K562 (cell line): ENCODE data around the gene NPC1. TPM values are rescaled to one million over a fixed set of nuclear protein-coding genes. Genes with fewer than 3 reads are reported as not detected.
A peak's percentile ranks its signal among the peaks of the same experiment; 100 is the strongest.

Source experiments
- ATF1 ChIP-seq, 2 experiments: fragments of 450-650 bp in 1 of 2; IDR thresholded peaks; 2 replicates each; pipeline ENCODE4 v1.6.1; 2016; ENCODE audit warnings: missing compliant biosample characterization in 1 of 2, missing genetic modification characterization in 1 of 2
- ATF6 ChIP-seq: sonication (generic); formaldehyde crosslinking; IDR thresholded peaks from 2 replicates; pipeline ENCODE4 v1.4.0; 2020; ENCODE audit warnings: mild to moderate bottlenecking, missing genetic modification reagents
- CHD1 ChIP-seq: fragments of 200-600 bp; sonication (generic); IDR thresholded peaks from one replicate; pipeline ENCODE4 v1.6.1; 2012; ENCODE audit warnings: mild to moderate bottlenecking, moderate library complexity, low read length, inconsistent platforms
- CHD4 ChIP-seq: fragments of 200-600 bp; sonication (generic); IDR thresholded peaks from 3 replicates; pipeline ENCODE4 v1.6.1; 2012; ENCODE audit warnings: low read depth, mild to moderate bottlenecking, mixed read lengths, low read length, inconsistent platforms; ENCODE audit not compliant: insufficient read depth, insufficient replicate concordance, poor library complexity, severe bottlenecking
- HDAC6 ChIP-seq: IDR thresholded peaks from 2 replicates; pipeline ENCODE4 v1.6.1; 2012; ENCODE audit warnings: low read depth, mild to moderate bottlenecking, control low read depth, inconsistent platforms, low read length, moderate library complexity
- HIVEP1 ChIP-seq: fragments of 250-450 bp; sonication (Bioruptor Pico); IDR thresholded peaks from 2 replicates; pipeline ENCODE4 v1.4.0; 2020; ENCODE audit warnings: mild to moderate bottlenecking
- MNT ChIP-seq, 2 experiments: fragments of 450-650 bp; conservative IDR thresholded peaks; 2 replicates each; pipeline ENCODE4 v1.6.1; 2017; ENCODE audit warnings: mild to moderate bottlenecking in 2 of 2, moderate library complexity in 2 of 2
- PRDM10 ChIP-seq: fragments of 450-650 bp; IDR thresholded peaks from 2 replicates; pipeline ENCODE4 v1.6.1; 2018; ENCODE audit not compliant: partially characterized antibody
- PREB ChIP-seq: sonication (generic); formaldehyde crosslinking; IDR thresholded peaks from 2 replicates; pipeline ENCODE4 v1.8.1; 2023; ENCODE audit warnings: mild to moderate bottlenecking, missing genetic modification reagents
- RBM34 ChIP-seq: fragments of 200-400 bp; formaldehyde crosslinking; IDR thresholded peaks from 2 replicates; pipeline ENCODE4 v1.6.1; 2018; ENCODE audit warnings: low read length, borderline replicate concordance; ENCODE audit not compliant: insufficient read depth
- SOX6 ChIP-seq: fragments of 450-650 bp; IDR thresholded peaks from 2 replicates; pipeline ENCODE4 v1.6.1; 2014; ENCODE audit warnings: mild to moderate bottlenecking
- SP2 ChIP-seq: IDR thresholded peaks from 2 replicates; pipeline ENCODE4 v1.6.1; 2011; ENCODE audit warnings: mild to moderate bottlenecking, low read depth, low read length, moderate library complexity; ENCODE audit not compliant: poor library complexity, severe bottlenecking; ENCODE audit errors: extremely low read depth
- TRIM24 ChIP-seq, 2 experiments: fragments of 450-650 bp; IDR thresholded peaks; 2 replicates each; pipeline ENCODE4 v1.6.1; 2016
- ZNF12 ChIP-seq: sonication (generic); formaldehyde crosslinking; IDR thresholded peaks from 2 replicates; pipeline ENCODE4 v1.4.0; 2020; ENCODE audit warnings: mild to moderate bottlenecking, missing genetic modification reagents
- ZNF655 ChIP-seq: fragments of 250-450 bp; sonication (Bioruptor Pico); IDR thresholded peaks from 2 replicates; pipeline ENCODE4 v1.5.0; 2021
- ZNF696 ChIP-seq: fragments of 250-450 bp; sonication (Bioruptor Pico); conservative IDR thresholded peaks from 2 replicates; pipeline ENCODE4 v1.4.0; 2020; ENCODE audit warnings: mild to moderate bottlenecking, moderate library complexity
- ZSCAN29 ChIP-seq: fragments of 450-650 bp; IDR thresholded peaks from 2 replicates; pipeline ENCODE4 v1.6.1; 2017
- polyA plus RNA-seq, 8 experiments: library from polyadenylated mRNA; depleted of rRNA in 4 of 8; stranded (reverse) in 5 of 8; unstranded in 3 of 8; fragments of >200 nt; fragmentation: Nextera tagmentation in 2 of 8; fragmentation: Illumina TruSeq in 1 of 8; extraction: Ambion mirVana in 2 of 8; extraction: Trizol in 1 of 8; gene quantifications; 2 replicates each; pipeline versions ENCODE4 v1.2.1 to v1.2.3, GENCODE V29; 2011 to 2014; ENCODE audit warnings: inconsistent platforms in 1 of 8, missing spikeins in 1 of 8
- total RNA-seq, 7 experiments: library from RNA; depleted of rRNA in 6 of 7; stranded (reverse); fragments of >200 nt in 6 of 7; fragmentation: Illumina TruSeq in 2 of 7; extraction: Trizol in 2 of 7; gene quantifications; 2 replicates each; pipeline versions ENCODE4 v1.2.1 to v1.2.3, GENCODE V29; 2011 to 2021; ENCODE audit warnings: low replicate concordance in 1 of 7

NPC1 gene
- total and polyA plus RNA-seq, 9 of the 15 experiments (the other 6 are each of a cell fraction or from before 2014, with no cell fraction given), result 17.1 to 45.9 (median 27.6) TPM

- no peak for TF ChIP-seq HIVEP1 (CRISPR knock-in tag)
- no peak for TF ChIP-seq PRDM10
- TF ChIP-seq PREB (CRISPR knock-in tag), result no peak
- TF ChIP-seq ATF1 (CRISPR knock-in tag; IDR thresholded peaks at IDR 0.05), result no peak
- TF ChIP-seq ATF1 (tag; IDR thresholded peaks at IDR 0.05), result no peak
- TF ChIP-seq ATF6 (CRISPR knock-in tag), result no peak
- peak; percentile 66 for TF ChIP-seq CHD1
- TF ChIP-seq CHD4, result peak; percentile 73
- TF ChIP-seq TRIM24 (IDR thresholded peaks at IDR 0.05), result peak; percentile 37 to 52; a peak in 2 of 4 replicates
- no peak for TF ChIP-seq ZNF696
- TF ChIP-seq ZSCAN29, result no peak
- no peak for TF ChIP-seq HDAC6
- no peak for TF ChIP-seq RBM34
- TF ChIP-seq ZNF655 (CRISPR knock-in tag), result no peak
- peak; percentile 80 for TF ChIP-seq SOX6
- no peak for TF ChIP-seq ZNF12
- TF ChIP-seq MNT (conservative IDR thresholded peaks at IDR 0.05), result peak; percentile 77 to 91
- no peak for TF ChIP-seq SP2
Observed at GRCh38 chr18:23487738-23488570, 98.4 kb downstream of the NPC1 start (continued).
